Neuron (in vitro differentiated cells): Measurements from ENCODE around the gene PRDX6.
"Not testable (repeated sequence)": the region's sequence is repeated elsewhere in the genome, so short reads cannot be mapped to it uniquely, and the experiment has no call there.

ENCODE experiments used
- H2AFZ ChIP-seq: one replicate; pipeline ENCODE4 v1.6.1; 2013; ENCODE audit warnings: low read depth, mild to moderate bottlenecking, inconsistent platforms, low read length, moderate library complexity
- H3K27me3 ChIP-seq: one replicate; pipeline ENCODE4 v1.6.1; 2013; ENCODE audit warnings: low read length; ENCODE audit not compliant: insufficient read depth
- H3K36me3 ChIP-seq: one replicate; pipeline ENCODE4 v1.6.1; 2013; ENCODE audit warnings: low read length; ENCODE audit not compliant: insufficient read depth
- H3K4me1 ChIP-seq: one replicate; pipeline ENCODE4 v1.6.1; 2013; ENCODE audit warnings: low read length; ENCODE audit not compliant: insufficient read depth
- H3K4me3 ChIP-seq: 2 replicates; pipeline ENCODE4 v1.5.1; 2013; ENCODE audit warnings: mild to moderate bottlenecking, low read length, moderate library complexity
- H3K9me3 ChIP-seq: one replicate; pipeline ENCODE4 v1.6.1; 2013; ENCODE audit warnings: low read length

PRDX6 gene

GRCh38 chr1:173474780-173475421 lies 2.2 kb upstream of the PRDX6 start:
- not testable (repeated sequence) for H2AFZ ChIP-seq, H3K9me3 ChIP-seq, H3K4me3 ChIP-seq, H3K36me3 ChIP-seq, H3K27me3 ChIP-seq
- peaks cover 23% of the 10 kb centered on the region for H3K4me1 ChIP-seq

- H3K4me3 ChIP-seq, result peak overlapping the region; percentile 61
- no peaks in the 10 kb centered on the region for H3K27me3 ChIP-seq
- no peak overlapping the region for H2AFZ ChIP-seq
- peaks cover 11% of the 10 kb centered on the region for H3K36me3 ChIP-seq
- peaks cover 23% of the 10 kb centered on the region for H3K4me1 ChIP-seq
- H3K9me3 ChIP-seq, result no peaks in the 10 kb centered on the region
These were observed 1.5 kb upstream of the PRDX6 start for GRCh38 chr1:173475564-173476196.

- Histone ChIP-seq H3K4me3 (peak overlapping the region; percentile 61), H3K36me3 (peaks cover 16% of the 10 kb centered on the region), H2AFZ (peak overlapping the region; percentile 85), H3K4me1 (peaks cover 23% of the 10 kb centered on the region), H3K27me3 (no peaks in the 10 kb centered on the region), H3K9me3 (no peaks in the 10 kb centered on the region)
These were observed 904 bp upstream of the PRDX6 start for GRCh38 chr1:173476197-173476664.

- peaks cover 23% of the 10 kb centered on the region for H3K4me1 ChIP-seq
- H3K27me3 ChIP-seq, result no peaks in the 10 kb centered on the region
- H3K36me3 ChIP-seq, result peaks cover 22% of the 10 kb centered on the region
These were observed 360 bp upstream of the PRDX6 start for GRCh38 chr1:173476665-173477285.

GRCh38 chr1:173478094-173478674 lies 1.0 kb downstream of the PRDX6 start:
- Histone ChIP-seq H3K27me3 (no peaks in the 10 kb centered on the region), H3K4me1 (peaks cover 23% of the 10 kb centered on the region)

More at GRCh38 chr1:173476665-173477285, 360 bp upstream of the PRDX6 start:
- H3K9me3 ChIP-seq, result no peaks in the 10 kb centered on the region
- H2AFZ ChIP-seq, result peak overlapping the region; percentile 85
- H3K4me3 ChIP-seq, result peak overlapping the region; percentile 73

GRCh38 chr1:173479649-173480048 lies 2.5 kb downstream of the PRDX6 start:
- H3K4me1 ChIP-seq, result peaks cover 23% of the 10 kb centered on the region
- H3K4me3 ChIP-seq, result peak overlapping the region; percentile 73
- H3K27me3 ChIP-seq, result no peaks in the 10 kb centered on the region
- H3K36me3 ChIP-seq, result peaks cover 49% of the 10 kb centered on the region
- H2AFZ ChIP-seq, result no peak overlapping the region
- H3K9me3 ChIP-seq, result no peaks in the 10 kb centered on the region

More at GRCh38 chr1:173478094-173478674, 1.0 kb downstream of the PRDX6 start:
- H3K4me3 ChIP-seq, result peak overlapping the region; percentile 73
- H3K9me3 ChIP-seq, result no peaks in the 10 kb centered on the region
- peaks cover 36% of the 10 kb centered on the region for H3K36me3 ChIP-seq
- no peak overlapping the region for H2AFZ ChIP-seq

- Histone ChIP-seq H3K4me1 (peaks cover 16% of the 10 kb centered on the region), H3K36me3 (peaks cover 66% of the 10 kb centered on the region), H3K9me3 (no peaks in the 10 kb centered on the region), H3K4me3 (no peak overlapping the region), H2AFZ (no peak overlapping the region), H3K27me3 (no peaks in the 10 kb centered on the region)
These were observed 4.1 kb downstream of the PRDX6 start for GRCh38 chr1:173481195-173481772.

- peaks cover 16% of the 10 kb centered on the region for H3K4me1 ChIP-seq
- no peak overlapping the region for H2AFZ ChIP-seq
- no peak overlapping the region for H3K4me3 ChIP-seq
- H3K9me3 ChIP-seq, result no peaks in the 10 kb centered on the region
- H3K27me3 ChIP-seq, result no peaks in the 10 kb centered on the region
- H3K36me3 ChIP-seq, result peaks cover 80% of the 10 kb centered on the region
These were observed 5.5 kb downstream of the PRDX6 start for GRCh38 chr1:173482683-173483082.

- Histone ChIP-seq H3K4me3 (no peak overlapping the region), H3K9me3 (no peaks in the 10 kb centered on the region), H3K4me1 (peaks cover 5% of the 10 kb centered on the region), H3K36me3 (peaks cover 94% of the 10 kb centered on the region), H3K27me3 (no peaks in the 10 kb centered on the region), H2AFZ (no peak overlapping the region)
These were observed 7.1 kb downstream of the PRDX6 start for GRCh38 chr1:173484276-173484675.

GRCh38 chr1:173485401-173485800 lies 8.3 kb downstream of the PRDX6 start:
- Histone ChIP-seq H3K36me3 (peaks cover 88% of the 10 kb centered on the region), H2AFZ (no peak overlapping the region), H3K9me3 (no peaks in the 10 kb centered on the region), H3K4me3 (no peak overlapping the region), H3K27me3 (no peaks in the 10 kb centered on the region), H3K4me1 (no peaks in the 10 kb centered on the region)

GRCh38 chr1:173488001-173488400 lies 10.9 kb downstream of the PRDX6 start:
- Histone ChIP-seq H2AFZ (no peak overlapping the region), H3K36me3 (peaks cover 63% of the 10 kb centered on the region), H3K4me3 (no peak overlapping the region), H3K27me3 (no peaks in the 10 kb centered on the region), H3K4me1 (no peaks in the 10 kb centered on the region), H3K9me3 (no peaks in the 10 kb centered on the region)

GRCh38 chr1:173489149-173489600 lies 12.0 kb downstream of the PRDX6 start:
- no peaks in the 10 kb centered on the region for H3K9me3 ChIP-seq
- no peak overlapping the region for H2AFZ ChIP-seq
- H3K4me3 ChIP-seq, result no peak overlapping the region
- H3K4me1 ChIP-seq, result no peaks in the 10 kb centered on the region
- H3K36me3 ChIP-seq, result peaks cover 52% of the 10 kb centered on the region
- no peaks in the 10 kb centered on the region for H3K27me3 ChIP-seq

GRCh38 chr1:173489929-173490328 lies 12.8 kb downstream of the PRDX6 start:
- no peaks in the 10 kb centered on the region for H3K4me1 ChIP-seq
- no peaks in the 10 kb centered on the region for H3K9me3 ChIP-seq
- H2AFZ ChIP-seq, result no peak overlapping the region
- H3K4me3 ChIP-seq, result no peak overlapping the region
- peaks cover 45% of the 10 kb centered on the region for H3K36me3 ChIP-seq
- H3K27me3 ChIP-seq, result no peaks in the 10 kb centered on the region
